HG03432 (cell line): Measurements from ENCODE around the gene TOP3B.
"Not testable (repeated sequence)": the region's sequence is repeated elsewhere in the genome, so short reads cannot be mapped to it uniquely, and the experiment has no call there.

Experiments
- ATAC-seq: cut with Tn5 transposase; IDR thresholded peaks from one replicate; pipeline ENCODE4 v1.9.1; 2021; ENCODE audit warnings: mild to moderate bottlenecking, moderate library complexity; ENCODE audit not compliant: unreplicated experiment

Gene TOP3B

DNA sequence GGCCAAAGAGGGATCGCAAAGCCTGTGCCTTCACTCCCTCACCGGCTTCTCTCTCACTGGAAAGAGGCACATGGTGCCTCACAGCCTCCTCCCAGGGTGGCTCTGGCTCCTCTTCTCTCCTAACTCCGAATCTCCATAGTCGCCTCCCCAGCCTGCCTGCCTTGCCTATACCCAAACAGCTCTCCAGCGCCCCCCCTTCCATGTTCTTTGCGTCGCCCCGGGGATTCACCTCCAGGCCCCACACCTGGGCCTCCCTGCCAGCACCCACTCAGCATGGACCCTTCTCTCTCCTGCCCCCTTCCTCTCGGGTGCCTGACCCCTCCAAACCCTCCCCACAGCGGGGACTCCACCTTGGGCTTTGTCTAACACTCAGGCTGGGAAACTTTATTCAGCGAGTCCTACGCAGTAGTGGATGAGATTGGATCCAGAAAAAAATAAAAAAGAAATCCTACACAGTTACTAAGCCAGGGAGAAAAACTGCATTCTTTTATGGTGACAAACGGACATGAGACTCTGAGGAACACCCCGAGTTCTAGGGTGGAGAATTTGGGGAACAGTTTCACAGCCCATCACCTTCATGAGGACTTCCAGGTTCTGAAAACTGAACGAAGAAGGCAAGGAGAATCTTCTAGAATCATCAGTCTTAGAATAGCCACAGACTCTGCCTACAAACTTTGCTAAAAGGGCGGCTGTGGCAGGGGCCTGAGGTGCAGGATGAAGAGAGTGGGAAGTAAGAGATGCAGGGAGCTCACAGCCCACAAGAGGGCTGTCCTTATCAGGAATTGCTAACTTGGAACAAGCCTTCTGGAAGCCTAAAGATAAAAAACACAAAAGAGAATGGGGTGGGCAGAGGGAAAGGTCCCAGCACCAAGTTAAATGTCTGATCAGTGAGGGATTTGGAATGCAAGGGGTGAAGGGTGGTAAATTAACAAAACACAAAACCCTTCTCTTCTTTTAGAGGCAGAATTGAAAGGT lies 35.3 kb downstream of the TOP3B start:
- ATAC-seq = no peak

DNA sequence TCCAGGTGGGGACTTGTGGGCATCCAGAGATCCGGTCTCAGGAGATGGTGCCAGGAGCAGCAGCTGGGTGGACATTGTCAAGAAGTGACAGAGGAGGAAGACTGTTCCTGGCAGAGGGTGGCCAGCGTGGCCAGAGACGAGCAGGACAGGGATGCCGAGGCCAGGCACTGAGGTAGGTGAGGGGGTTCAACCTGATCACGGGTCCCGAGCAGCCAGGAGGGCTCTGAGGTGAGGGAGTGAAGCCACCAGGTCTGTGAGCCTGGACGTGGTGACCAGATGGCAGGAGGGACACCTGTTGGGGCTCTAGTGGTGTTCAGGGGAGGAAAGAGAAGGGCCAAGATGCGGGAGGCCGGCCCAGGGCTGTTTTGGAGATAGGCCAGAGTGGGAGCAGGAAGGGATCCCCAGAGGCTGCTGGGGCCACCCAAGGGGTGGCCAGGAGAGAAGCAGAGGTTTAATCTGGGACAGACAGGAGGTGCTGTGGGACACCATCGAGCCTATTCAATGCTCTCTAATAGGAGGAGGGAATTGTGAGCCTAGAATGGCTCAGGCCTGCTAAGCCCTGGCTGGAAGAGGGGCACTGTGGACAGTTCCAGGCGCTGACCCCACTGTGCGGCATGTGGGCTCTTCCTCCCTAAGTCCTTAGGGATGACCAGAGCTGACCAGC lies 36.2 kb downstream of the TOP3B start:
- no peak for ATAC-seq

DNA sequence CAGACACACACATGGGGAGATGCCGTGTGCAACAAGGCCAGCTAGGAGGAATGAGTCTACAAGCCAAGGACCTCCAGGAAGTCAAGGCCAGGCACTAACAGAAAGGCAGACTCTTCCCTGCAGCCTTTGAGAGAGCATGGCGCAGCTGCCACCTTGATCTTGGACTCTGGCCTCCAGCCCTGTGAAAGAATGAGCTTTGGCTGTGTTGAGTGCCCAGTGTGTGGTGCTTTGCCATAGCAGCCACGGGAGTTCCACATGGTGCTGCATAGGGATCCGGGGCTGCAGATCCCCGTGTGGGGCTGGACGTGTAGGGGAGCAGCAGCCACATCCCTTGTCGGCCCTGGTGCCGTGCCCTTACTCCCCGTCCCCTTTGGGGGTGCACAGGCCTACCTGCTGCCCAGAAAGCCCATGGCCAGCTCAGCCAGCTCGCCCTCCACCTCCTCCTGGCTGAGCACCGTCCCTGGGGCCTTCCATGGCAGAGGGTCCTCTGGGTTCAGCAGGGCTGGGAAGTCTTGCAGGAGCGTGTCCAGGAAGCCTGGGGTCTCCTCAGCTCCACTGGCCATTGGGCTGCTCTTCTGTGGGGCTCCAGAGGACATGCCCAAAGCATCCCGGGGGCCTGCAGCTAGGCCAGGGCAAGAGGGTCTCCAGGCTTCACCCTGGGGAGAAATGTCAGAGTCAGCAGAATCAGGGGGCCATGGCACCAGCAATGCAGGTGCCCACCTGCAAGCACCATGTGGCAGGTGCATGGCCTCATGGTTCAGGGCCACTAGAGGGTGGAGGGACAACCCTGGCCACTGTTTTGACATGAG lies 36.9 kb downstream of the TOP3B start:
- no peak for ATAC-seq

DNA sequence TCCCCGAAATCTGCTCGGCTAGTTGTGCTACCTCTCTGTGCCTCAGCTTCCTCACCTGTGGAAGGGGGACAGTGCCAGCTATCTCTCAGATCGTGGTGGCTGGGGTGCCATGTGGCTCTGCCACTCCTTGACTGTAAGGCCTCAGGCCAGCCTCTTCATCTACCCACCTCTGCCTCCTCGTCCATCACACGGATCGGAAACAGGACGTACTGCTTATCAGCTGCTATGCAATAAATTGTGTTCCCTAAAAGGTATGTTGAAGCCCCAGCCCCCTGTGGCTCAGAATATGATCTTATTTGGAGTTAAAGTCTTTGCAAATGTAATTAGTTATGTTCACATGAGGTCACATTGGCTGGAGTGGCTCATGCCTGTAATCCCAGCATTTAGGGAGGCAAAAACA lies 37.7 kb downstream of the TOP3B start:
- no peak for ATAC-seq

DNA sequence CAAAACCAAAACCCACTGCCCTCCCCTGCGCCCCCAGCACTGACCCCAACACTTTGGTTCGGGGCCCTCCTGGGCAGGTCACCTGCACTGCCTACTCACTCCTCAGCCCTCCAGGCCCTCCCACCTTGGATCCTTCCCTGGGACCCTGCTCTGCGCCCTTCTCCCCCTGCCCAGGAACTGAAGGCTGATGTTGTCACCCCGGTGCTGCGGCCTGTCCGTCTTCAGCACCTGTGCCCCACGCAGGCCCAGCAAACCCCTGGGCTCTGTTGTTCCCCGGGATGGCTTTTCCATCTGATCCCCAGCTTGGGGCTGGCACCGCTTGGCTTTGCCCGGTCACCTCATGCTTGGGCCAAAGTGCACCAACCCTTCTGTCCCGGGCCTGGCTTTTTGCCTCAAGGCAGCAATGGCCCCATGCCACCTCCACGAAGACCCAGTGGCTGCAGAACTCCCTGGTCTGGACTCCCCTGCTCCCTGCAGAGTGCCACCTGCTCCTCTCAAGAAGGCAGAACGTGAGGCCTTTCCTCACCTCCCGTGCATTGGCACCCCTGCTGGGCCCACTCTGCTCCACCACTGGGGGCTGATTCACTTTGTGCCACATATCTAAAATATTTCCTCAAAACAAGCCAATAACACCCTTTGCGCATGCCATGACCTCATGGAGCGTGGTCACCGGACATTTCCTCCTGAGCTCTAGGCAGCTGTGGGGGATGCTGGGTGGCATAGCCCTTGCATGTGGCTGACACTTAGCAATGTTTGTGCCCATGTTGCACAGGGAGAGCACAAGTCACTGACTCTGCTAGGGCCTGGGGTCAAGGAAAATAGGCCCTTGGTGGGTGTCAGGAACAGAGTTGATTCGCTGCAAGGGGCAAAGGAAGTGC lies 38.8 kb downstream of the TOP3B start:
- ATAC-seq = no peak

DNA sequence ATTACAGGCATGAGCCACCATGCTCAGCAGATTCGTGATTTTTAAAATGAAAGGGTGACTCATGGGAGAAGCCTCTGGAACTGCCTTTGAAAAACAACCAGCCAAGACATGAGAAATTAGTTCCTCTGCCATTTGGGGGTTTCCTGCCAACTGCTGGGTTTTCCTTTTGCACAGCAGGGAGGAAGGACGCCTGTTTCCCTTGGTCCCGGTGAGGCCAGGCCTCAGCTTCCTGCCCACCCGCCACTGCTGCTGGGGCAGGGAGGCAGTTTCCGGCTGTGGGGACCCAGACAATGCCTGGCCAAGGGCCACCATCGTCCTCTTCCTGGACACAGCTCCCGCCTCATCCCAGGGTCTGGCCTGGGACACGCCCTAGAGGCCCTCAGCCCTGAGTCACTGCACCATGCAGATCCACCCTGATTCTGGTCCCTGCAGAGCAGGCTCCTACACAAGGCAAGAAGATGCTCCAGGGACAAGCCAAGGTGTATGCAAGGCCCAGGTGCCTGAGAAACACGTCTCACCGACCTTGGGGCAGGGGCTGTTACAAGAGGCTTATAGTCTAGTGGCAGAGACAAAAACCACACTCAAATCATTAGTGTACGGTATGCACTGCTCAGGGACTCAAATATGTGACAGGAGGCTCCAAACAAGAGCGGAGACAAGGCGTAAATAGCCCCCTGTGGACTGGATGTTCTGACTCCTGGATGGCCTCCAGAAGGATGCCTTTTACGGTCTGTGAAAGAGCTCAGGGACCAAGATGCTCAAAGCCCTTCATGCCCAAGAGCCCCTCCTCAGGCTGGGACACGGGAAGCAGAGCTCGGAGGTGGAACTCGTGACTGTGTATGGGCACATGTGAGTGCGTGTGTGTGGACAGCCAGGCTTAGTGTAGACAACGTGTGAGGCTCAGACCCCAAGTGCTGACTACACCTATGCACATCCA lies 39.9 kb downstream of the TOP3B start:
- no peak for ATAC-seq

DNA sequence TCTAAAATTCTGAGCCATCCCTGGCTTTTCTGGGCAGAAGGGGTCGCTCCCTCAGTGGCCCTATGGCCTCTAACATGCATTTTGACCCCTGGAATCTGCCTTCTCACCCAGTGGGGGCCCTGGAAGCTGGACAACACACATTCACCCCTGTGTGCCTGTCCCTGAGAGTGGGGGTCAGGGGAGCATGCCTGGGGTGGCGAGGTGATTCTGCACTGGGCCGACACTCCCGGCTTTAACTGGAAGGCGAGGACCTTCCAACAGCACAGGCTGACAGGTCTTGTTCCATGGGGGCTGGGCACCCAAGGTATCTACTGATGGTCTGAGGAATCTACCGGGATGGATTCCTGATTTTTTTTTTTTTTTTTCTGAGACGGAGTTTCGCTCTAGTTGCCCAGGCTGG lies 40.7 kb downstream of the TOP3B start:
- ATAC-seq = no peak

DNA sequence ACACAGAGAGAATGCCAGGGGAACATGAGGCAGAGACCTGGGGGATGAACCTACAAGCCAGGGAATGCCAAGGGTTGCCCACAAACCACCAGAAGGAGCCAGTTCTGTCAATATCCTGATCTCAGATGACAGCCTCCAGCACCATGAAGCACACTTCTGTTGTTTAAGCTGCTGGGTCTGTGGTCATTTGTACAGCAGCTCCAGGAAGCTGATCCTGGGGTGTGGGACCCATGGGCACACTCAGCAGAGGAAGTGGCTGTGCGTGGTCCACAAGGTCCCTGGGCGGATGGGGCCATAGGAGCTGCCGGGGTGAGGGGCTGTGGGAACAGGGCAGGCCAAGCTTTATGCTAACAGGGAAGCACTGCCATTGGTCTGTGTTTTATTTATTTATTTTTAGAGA lies 42.1 kb downstream of the TOP3B start:
- ATAC-seq = no peak

DNA sequence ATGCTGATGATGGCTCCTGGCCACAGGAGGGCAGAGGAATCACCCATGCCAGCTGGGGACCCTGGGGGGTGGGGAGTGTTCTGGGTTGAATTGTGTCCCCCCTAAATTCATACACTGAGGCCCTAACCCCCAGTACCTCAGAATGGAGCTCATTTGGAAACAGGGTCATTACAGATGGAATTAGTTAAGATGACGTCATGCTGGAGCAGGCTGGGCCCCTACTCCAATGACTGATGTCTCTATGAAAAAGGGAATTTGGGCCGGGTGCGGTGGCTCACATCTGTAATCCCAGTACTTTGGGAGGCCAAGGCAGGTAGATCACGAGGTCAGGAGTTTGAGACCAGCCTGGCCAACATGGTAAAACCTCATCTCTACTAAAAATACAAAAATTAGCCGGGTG lies 42.7 kb downstream of the TOP3B start:
- ATAC-seq = not testable (repeated sequence)

DNA sequence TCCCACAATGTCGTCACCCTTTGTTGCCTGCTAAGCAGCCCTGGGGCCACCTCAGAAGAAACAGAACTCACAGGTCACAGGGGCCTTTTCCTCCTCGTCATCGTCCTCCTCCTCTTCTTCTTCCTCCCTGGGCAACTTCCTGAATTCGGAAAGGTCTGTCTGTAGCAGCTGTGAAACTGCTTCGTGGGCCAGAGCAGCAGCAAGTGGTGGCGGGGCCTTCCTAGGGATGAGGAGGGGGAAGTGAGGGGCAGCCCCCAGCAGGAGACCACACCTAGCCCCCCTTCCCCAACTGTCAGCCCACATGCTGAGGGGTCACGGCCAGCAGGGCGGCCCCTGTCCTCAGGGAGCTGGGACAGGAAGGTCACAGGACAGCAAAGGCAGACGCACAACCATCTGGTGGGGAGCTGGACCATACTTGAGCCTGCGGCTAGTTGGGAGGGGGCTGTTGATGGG lies 43.1 kb downstream of the TOP3B start:
- no peak for ATAC-seq

DNA sequence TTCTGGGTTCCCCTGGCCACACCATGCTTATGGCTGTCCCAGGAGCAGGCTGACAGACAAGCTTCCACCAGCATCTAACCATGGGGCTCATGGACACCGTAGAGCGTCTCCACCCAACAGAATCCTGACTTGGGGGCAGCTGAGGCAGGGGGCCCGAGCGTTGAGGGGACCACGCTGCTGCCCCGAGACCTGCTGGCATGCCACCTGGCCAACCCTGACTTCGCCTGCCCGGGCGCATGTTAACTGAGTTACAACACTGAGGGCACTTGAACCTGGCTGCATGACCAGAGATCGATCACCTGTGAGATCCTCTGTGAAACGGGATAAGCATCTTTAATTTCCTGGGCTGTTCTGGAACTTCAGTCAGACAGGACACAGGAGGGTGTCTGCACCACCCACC lies 43.7 kb downstream of the TOP3B start:
- no peak for ATAC-seq

DNA sequence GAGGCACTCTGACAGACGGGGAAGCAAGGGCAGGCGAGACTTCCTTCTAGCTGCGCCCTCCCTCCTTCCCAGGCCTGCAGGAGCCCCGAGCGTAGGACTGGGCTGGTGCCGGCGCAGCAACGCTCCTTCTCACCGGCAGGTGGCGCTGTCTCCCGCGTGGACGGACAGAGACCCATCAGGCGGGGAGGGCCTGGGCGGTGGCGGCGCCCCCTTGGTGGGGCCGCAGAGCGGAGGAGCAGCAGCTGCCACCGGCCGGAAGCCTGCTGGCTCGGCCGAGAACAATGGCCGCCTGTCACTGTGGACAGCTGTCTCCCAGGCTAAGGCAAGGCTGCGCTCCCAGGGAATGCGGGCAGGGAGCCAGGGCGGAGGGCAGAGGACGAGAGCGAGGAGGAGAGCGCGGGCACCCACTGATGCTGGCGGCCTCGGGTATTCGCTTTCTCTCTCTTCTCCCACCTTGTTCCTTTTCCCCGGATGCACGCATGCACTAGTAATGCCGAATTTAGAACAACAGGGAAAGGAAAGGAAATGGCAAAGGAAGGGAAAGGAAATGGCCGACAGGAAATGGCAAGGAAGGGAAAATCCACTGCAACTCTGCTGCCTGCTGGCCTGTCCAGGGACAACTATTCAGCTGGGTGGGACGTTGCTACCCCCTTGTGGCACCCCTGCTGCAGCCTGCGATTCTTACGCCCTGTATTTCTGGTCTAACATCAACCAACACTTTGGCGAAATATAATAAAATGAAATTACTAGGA lies 44.3 kb downstream of the TOP3B start:
- peak; percentile 88 for ATAC-seq

DNA sequence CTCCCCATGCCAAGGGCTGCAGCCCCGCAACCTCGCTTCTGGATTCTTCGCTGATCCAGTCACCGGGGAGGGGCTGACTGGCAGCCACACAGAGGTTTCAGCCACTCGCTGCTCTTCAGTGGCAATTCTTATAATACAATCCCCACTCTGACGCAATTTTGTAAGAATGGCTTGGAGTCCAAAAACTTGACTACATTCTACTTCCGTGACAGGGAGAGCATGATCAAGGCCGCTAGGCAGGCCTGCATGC lies 44.8 kb downstream of the TOP3B start:
- ATAC-seq = no peak

DNA sequence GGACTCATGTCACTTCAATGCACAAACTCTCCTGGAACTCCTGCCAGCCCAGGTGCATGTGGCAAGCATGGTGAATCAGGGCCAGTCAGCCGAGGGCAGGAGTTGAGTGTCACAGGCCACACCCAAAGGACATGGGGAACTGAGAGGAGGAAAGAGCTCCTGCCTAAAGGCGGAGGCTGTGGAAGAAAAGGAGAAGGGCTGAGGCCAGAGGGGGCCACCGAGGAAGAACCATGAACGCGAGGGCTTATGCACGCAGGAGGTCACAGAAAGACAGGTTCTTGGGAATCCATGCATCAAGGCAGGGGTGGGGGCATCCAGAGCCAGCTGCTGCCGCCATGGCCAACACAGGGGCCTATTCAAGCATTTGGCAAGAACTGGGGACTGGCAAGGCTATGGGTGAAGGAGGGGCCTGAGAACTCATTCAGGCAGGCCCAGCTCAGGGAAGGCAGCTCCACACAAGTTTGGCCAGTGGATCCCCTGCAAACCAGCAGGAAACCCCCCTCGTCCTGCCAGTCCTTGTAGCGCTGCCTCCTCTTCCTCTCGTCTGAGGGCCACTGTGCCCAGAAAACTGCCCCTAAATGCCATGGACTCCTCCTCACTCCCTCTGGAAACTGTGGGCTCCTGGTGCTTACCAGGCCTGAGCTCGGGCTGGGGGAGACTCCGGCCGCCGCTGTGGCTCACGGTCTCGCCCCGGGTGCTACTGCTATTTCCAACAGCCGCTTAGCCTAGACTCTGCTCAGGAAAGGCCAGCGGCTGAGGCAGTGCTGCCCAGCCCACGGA lies 45.4 kb downstream of the TOP3B start:
- no peak for ATAC-seq

DNA sequence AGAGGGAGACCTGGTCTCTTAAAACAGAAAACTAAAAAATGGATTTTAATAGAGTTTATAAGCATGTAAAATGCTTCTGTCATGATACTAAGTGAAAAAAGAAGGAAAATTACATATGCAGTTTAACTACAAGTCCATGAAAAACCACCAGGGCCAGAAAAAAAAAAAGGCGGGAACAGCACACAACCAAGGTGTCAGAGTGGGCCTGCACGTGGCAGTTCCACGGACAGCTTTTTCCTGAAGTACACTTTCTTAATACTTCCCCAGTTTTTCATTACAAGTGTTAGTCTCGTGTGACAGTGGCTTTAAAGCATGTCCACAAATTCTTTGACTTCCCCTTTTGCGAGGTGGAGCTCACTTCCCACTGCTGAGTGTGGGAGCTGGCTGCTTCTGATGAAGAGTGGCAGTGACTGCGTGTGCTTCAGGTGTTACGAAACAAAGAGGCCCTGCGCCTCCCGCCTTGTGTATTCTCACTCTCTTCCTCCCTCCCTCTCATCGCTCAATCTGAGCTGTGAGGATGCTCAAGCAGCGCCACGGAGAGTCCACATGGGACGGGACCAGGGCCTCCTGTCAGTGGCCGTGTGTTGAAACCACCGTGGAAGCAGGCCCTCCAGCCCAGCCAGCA lies 46.3 kb downstream of the TOP3B start:
- ATAC-seq = no peak

DNA sequence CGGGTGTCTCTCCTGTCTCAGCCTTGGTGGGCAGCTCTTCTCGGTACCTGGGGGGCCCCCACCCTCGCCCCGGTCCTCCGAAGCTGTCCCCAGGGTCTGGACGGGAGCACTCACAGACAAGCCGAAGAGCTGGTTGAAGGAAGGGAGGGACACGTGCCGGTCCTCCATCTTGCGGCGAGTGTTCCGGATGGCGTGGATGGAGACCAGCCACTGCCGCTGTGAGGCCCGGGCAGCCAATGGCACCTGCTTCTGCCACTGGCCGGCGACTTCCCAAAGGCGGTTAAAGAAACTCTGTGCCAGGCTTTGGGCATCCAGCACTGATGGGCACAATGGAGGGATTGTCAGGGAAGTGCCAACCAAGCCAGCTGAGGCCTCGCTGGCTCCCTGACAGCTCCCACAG lies 48.7 kb downstream of the TOP3B start:
- ATAC-seq = no peak

DNA sequence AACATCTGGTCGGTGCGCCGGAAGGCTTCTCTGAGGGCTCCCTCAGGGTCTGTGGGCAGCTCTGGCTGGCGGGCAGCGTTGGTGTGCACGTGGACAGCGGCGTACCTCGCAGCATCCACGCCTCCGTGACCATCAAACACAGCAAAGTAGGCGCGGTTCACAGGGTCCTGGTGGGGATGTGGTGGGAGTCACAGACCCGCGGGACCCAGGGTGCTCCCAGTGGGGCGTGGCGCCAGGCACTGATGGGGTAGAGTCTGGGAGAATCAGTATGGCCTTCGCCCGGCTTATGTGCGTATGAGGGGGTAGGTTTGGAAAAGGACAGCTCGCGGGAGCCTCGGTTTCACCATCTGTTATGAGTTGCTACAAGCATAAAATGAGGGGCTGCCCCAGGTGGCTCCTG lies 49.2 kb downstream of the TOP3B start:
- no peak for ATAC-seq

DNA sequence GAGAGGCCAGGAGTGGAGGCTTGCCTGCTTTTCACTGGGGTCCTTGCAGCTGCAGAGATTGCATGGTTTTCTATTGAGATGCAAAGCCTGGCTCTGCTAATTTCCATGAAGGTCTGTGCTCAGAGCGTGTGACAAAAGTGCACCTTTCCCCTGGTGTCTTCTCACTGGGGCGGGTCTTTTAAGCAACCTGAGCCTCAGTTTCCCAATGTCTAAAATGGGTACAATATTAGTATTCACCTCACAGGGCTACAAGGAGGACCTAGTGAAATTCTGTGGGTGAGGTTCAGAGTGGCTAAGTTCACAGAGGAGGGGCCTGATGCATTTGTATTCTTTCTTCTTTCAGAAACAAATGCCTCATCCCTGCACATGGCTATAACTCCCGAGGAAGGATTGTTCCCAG lies 50.2 kb downstream of the TOP3B start:
- ATAC-seq = no peak
